G401 (cell line): Measurements from ENCODE around the gene ESM1. TPM values are rescaled to one million over a fixed set of nuclear protein-coding genes. Genes with fewer than 3 reads are reported as not detected.

Source experiments
- total RNA-seq: library from RNA; depleted of rRNA; stranded (reverse); fragments of >200 nt; shearing (Covaris generic); gene quantifications from 2 replicates; pipeline ENCODE4 v1.2.3, GENCODE V29; 2014; rRNA removed

ESM1 gene
- total RNA-seq, 1 experiment from 2014 or later, result not detected

Other genes starting within 250 kb of the ESM1 start
- gene GZMK, start 38.7 kb upstream of the ESM1 start, total RNA-seq, result not detected in 2 replicates
- not detected in 2 replicates for gene GZMA, start 117.1 kb upstream of the ESM1 start, total RNA-seq
- gene GPX8, start 174.6 kb upstream of the ESM1 start, total RNA-seq, result 45.8 and 64.4 TPM in 2 replicates
- not detected in 2 replicates for gene CDC20B, start 187.6 kb upstream of the ESM1 start, total RNA-seq
- gene MCIDAS, start 241.7 kb upstream of the ESM1 start, total RNA-seq, result 1.4 and 3.3 TPM in 2 replicates
- gene CCNO, start 248.0 kb upstream of the ESM1 start, total RNA-seq, result 0.74 and 3.8 TPM in 2 replicates